NCI-H2196 treated with DMSO at 0.1 percent for 48 hours (cell line): ENCODE data around the gene KCNAB1.

Experiments
- DNase-seq: peaks from one replicate; lab custom pipeline; 2025; ENCODE audit not compliant: unreplicated experiment; lab: John Stamatoyannopoulos, UW

The KCNAB1 gene

DNA sequence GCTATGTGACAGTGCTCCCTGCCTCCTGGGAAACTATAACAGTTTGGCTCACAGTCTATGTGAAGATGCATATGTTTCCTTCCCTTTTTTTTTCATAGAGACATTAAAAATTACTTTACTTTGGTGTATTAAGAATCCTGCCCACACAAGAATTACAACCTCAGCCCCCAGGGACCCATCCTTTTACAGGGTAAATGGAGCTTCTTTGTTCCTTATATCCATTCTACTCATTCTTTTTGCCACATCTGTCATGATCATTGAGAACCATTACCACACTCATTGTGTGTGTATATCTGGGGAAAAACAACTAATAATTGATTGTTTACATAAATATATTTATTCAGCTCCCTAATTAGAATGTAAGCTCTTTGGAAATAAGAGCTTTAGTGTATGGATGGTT is 277.2 kb downstream of the KCNAB1 start:
- DNase-seq, result no peak

GRCh38 chr3:156400062-156400461 is 279.7 kb downstream of the KCNAB1 start:
- no peak for DNase-seq

- DNase-seq, result no peak
Measured at GRCh38 chr3:156400735-156401134, 280.4 kb downstream of the KCNAB1 start.

DNA sequence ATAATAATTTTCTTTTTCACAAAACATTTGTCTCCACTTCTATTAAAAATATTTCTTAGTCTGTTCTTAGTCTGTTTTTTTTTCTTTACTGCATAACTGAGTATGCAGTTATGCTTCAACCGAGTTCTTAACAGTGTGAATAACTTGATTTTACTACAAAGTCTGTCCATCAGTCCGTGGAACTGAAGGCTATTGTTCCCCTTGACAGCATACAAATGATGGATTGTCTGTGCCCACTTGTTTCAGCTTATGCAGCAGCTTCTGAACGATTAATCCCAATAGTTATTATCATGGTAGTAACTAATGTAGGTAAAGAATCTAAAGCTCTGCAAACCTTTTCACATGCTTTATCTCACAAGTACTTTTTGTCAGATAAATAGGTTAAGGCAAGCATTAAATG is 283.8 kb downstream of the KCNAB1 start:
- DNase-seq, result no peak

DNA sequence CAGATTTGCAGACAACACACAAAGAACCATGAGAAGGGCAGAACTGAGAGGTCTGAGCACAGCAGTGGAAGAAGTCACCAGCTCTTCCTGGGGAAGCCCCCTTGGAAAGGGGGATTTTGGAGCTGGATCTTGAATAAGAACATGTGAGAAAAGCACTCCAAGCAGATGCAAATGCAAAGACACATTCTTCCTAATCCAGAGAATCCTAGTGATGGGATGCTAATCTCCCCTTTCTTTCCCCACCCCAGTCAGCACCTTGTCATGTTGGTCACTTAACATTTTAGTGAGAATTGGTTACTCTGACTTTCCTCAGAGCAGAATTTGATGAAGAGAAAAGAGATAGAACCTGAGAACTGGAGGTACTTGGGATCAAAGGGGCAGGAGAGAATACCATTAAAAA is 286.0 kb downstream of the KCNAB1 start:
- no peak for DNase-seq

DNA sequence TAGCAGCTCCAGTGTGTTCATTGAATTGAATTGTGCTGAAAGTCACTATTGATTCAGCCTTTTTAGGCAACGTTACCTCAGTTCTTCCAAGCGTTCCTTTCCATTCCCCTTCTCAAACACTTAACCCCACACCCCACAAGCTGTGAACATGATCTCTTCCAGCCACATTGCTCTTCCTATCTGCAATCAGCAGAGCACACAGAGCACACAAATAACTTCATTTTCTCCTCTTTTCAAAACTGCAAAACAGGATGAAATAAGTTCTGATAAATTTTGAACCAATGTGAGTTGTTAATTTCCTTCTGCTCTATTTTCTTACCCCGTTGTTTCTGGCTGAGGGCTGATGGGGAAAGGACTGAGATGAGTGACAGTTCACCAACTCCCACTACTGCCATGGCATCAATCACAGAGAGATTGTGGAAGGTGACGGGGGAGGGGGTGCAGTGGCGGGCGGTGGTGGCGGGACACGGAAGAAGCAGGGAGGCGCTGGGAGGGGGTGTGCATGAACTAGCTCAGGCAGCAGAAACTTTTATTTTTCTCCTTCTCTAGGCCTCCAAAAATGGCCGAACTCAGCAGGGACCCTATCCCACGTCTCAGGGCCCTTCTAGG is 287.3 kb downstream of the KCNAB1 start:
- no peak for DNase-seq

DNA sequence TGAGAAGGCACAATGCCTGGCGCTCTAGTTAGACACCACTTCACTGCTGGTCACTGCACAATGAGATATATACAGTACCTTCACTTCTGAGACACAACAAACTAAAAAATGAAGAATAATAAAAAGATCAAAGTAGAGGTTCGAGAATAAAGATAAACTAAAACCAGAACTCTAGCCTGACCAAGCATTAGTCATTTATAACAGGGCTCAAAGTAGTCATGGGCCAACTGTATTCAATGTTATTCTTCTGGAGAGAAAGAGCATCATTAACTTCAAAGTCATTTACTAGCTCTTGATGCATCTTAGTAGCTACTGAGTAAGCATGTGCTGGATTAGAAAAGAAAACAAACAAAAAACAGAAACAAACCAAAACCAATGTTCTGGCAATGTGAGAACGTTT is 289.3 kb downstream of the KCNAB1 start:
- DNase-seq, result no peak

DNA sequence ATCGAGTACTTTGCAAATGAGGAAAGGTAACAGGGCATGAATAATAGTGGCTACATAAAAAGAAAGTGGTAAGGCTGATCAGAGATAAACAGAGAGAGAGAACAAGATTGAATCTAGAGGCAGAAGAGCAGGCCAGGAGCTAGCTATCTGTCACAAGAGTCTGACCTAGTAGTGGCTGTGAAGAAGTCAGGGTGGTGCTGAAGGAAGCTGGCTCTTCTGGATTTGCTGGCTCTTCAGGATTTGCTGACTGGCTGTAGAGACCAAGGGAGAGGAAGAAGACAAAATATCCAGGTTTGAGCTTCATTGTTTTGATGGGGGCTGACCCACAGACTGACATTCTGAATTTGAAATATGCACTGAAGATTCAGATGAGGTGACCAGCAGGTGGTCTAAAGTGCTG is 292.2 kb downstream of the KCNAB1 start:
- no peak for DNase-seq

- no peak for DNase-seq
Measured at GRCh38 chr3:156413293-156413892, 293.0 kb downstream of the KCNAB1 start.

DNA sequence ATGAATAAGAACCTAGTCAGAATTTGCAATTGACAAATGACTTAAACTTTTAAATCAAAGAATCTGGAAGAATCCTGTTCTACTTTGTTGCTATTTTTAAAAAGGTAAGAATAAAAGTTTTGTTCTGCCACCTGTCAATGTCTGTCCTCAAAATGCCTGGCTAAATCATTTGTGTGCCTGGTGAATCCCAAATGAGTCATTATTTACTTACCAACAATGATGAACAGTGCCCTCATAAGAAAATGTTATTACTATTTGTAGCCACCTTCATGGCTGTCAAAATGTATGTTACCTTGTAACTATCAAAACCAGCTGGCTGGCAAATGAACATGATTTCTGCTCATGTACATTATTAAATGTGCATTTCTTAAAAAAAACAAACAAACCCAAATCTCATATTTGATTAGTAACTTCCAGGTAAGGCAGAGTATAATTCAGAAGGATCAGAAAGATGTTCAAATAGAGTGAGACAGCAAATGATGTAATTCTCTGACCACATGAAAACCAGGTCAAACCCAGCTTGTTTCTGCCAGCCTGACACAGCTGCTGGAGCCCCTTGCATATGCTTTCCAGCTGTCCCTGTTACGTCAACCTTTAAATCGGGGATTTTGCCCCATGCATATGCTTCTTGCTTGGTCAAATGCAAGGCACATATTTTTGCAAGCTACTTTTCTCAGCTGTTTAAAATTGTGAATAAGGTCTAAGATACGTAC is 296.6 kb downstream of the KCNAB1 start:
- DNase-seq, result no peak

DNA sequence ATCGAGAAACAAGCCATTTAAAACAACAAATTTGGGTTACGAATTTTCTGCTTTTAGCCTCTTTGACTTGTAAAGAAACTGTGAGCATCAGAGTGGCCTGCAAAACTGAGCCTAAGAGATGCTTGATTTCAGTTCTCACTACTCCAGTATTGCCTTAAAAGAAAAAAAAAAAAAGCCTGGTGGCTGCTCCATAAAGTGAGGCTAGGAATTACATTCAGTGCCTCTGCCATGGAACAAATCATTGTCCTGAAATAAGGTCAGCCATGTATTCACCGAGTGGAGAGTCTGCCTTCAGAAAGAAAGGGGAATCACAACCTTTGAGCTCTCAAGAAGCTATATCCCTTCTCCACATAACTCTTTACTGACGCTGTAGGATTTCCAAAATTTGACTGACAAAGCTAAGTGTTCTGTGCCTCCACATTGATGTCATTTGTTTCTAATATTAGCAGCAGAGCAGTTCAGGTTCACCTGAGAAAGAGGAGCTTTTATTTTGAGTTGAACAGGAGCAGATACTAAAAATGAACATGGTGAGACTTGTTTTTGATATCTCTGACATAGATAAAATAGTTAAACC is 297.3 kb downstream of the KCNAB1 start:
- no peak for DNase-seq

- no peak for DNase-seq
Measured at GRCh38 chr3:156418428-156418827, 298.1 kb downstream of the KCNAB1 start.

DNA sequence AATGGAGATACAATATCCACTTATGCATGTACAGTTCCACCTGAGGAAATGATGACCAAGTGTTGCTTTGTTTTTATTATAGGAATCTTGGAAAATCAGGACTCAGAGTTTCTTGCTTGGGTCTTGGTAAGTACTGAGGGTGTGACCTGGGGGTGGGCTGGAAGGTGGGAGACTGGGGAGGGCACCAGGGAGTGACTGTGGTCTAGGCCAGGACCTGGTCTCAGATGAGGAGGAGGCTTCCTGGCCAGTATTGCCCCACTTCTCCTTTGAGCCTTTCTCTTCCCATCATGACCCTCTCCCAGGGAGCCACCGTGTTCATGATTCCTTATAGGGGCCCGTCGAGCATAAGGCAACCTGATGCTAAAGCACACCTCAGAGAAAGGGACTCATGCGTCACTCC is 301.2 kb downstream of the KCNAB1 start:
- DNase-seq, result no peak

DNA sequence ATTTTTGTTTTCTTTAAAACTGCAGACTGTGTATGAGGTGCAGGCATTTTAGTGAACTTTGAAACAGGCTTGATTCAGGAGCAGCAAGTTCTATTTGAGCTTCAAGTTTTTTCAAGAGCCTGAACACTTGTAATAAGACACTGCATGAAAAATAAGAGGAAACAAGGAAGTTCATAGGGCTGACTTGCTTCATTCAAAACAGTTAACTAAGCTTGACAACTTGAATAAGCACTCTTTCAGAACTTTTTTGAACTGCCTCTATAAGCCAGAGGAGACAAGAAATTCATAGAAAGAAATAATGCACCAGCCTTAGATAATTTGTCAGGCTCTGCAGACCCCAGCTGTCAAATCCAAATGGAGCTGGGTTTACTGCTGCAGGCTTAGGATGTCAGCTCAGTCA is 304.4 kb downstream of the KCNAB1 start:
- no peak for DNase-seq

DNA sequence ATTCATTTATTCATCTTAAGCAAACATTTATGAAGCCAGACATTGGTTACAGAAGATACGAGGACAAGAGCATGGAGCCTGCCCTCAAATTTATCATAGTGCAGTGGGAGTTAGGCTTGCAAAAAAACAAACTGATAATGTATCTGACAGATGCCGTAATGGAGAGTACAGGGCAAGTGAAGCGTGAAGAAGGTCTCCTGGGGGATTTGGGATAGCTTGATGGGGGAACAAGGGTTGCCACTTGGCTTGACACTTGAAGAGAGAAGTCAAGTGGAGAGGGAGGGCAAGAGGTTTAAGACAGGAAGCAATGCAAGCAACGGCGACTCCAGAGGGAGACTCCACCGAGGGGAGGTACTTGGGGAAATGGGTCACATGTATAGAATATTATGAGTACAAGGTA is 305.3 kb downstream of the KCNAB1 start:
- no peak for DNase-seq

DNA sequence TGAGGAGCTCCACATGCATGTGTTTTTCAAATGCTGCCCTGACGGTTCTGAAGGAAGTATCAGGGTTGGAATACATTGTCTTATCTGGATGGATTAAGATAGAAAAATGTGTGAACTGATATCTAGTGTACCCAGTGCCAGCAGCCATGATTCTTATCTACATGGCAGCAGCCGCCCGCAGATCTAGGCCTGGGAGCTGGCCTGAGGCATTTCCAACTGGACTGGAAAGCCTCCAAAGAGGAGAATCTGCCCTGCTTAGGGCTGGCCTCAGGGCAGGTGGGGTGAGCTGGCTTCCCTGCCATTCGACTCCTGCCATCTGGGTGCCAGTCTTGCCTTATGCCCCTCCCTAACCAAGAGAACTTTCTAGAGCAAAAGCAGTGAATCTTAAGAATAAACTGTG is 308.7 kb downstream of the KCNAB1 start:
- DNase-seq, result no peak

- no peak for DNase-seq
Measured at GRCh38 chr3:156431334-156432124, 311.2 kb downstream of the KCNAB1 start.

DNA sequence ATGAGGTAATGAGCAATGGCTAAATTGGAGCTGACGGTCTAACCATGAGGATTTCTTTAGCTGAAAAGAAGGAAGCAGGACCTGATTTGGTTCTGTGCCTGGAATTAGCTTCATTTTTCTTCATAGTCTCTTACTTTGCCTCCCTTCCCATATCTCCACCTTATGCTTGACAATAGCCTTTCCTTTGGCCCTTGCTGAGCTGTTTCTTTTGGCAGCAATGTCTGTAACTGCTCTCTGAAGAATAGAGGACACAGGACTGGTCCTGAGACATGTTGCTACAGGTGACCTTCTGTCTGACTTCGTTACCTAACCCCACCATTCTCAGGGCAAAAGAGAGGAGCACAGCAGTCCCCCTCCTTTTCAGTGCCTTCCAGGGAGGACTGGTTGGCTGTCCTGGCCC is 312.2 kb downstream of the KCNAB1 start:
- no peak for DNase-seq

DNA sequence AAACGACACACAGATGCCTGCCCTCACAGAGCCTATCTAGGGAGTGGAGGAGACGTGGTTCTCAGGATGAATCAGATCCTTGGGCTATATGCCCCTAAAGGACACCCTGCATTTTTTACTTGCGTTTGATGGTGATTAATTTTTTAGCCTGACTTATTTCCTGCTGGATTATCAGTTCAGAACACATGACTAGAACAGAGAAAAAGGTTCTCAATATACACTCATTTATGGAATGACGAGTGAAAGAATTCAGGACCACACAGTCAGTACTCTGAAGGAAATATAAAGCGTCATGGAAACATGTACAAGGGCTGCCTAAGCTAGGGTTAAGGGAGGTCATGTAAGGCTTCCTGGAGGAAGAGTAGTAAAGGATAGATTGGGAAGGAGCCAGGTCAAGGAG is 312.8 kb downstream of the KCNAB1 start:
- no peak for DNase-seq

GRCh38 chr3:156433910-156434309 is 313.5 kb downstream of the KCNAB1 start:
- no peak for DNase-seq

GRCh38 chr3:156434921-156435320 is 314.5 kb downstream of the KCNAB1 start:
- no peak for DNase-seq

DNA sequence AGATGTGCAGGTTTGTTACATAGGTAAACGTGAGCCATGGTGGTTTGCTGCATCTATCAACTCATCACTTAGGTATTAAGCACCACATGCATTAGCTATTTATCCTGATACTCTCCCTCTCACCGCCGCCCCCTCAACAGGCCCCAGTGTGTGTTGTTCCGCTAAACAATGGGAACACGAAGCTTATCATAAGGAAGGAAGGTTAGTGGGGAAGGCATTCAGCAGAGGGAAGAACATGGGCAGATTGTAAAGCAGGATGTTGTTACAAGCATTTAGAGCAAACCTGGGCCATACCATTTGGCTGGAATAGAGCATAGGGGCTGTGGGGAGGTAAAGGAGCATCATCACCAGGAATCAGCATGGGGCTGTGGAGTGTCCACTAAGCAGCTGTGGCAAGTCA is 322.7 kb downstream of the KCNAB1 start:
- DNase-seq, result no peak
